Mammary epithelial cell (primary cell): Measurements from ENCODE around the gene EIF3J.

Source experiments
- EZH2 ChIP-seq: IDR thresholded peaks from 2 replicates; pipeline ENCODE4 v1.6.1; 2012; ENCODE audit warnings: low read length, inconsistent platforms, borderline replicate concordance
- TF ChIP-seq, protein P1 (sequence below), 2 donors: IDR thresholded peaks in 1 of 2; conservative IDR thresholded peaks in 1 of 2; 2 replicates each; pipeline ENCODE4 v1.5.1; 2011 to 2012; ENCODE audit warnings: inconsistent platforms in 2 of 2, low read length in 2 of 2, mild to moderate bottlenecking in 2 of 2, control low read depth in 1 of 2, low read depth in 1 of 2; ENCODE audit not compliant: insufficient read depth in 1 of 2; ENCODE audit errors: extremely low read depth in 1 of 2

DNA sequence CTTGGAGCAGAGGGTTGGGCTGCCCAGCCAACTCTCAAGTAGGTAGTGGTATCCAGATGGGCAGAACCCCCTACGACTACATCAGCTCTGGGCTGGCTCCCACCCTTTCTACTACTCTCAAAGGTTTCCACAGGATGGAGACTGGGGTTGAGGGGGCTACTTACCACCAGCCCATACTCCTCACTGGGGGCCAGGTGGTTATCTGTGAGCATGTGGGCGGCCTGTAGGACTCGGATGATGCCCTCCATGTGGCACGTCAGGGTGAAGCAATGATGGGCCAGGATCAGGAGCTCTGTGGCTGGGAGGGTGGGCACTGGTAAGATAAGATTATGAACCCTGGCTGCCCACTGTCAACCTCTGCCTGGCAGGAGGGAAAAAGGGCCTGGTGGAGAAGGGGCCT is 33.4 kb downstream of the EIF3J start:
- TF ChIP-seq, protein P1, sequence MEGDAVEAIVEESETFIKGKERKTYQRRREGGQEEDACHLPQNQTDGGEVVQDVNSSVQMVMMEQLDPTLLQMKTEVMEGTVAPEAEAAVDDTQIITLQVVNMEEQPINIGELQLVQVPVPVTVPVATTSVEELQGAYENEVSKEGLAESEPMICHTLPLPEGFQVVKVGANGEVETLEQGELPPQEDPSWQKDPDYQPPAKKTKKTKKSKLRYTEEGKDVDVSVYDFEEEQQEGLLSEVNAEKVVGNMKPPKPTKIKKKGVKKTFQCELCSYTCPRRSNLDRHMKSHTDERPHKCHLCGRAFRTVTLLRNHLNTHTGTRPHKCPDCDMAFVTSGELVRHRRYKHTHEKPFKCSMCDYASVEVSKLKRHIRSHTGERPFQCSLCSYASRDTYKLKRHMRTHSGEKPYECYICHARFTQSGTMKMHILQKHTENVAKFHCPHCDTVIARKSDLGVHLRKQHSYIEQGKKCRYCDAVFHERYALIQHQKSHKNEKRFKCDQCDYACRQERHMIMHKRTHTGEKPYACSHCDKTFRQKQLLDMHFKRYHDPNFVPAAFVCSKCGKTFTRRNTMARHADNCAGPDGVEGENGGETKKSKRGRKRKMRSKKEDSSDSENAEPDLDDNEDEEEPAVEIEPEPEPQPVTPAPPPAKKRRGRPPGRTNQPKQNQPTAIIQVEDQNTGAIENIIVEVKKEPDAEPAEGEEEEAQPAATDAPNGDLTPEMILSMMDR (conservative IDR thresholded peaks at IDR 0.05 in 1 of 2, IDR thresholded peaks at IDR 0.05 in 1 of 2; ENCODE audit: extremely low read depth in 1 of 2, insufficient read depth in 1 of 2, low read depth in 1 of 2, low read length in 2 of 2) = no peak
- TF ChIP-seq EZH2 = no peak
